ENCODE measurements around the gene ATG2B.

Gene ATG2B

DNA sequence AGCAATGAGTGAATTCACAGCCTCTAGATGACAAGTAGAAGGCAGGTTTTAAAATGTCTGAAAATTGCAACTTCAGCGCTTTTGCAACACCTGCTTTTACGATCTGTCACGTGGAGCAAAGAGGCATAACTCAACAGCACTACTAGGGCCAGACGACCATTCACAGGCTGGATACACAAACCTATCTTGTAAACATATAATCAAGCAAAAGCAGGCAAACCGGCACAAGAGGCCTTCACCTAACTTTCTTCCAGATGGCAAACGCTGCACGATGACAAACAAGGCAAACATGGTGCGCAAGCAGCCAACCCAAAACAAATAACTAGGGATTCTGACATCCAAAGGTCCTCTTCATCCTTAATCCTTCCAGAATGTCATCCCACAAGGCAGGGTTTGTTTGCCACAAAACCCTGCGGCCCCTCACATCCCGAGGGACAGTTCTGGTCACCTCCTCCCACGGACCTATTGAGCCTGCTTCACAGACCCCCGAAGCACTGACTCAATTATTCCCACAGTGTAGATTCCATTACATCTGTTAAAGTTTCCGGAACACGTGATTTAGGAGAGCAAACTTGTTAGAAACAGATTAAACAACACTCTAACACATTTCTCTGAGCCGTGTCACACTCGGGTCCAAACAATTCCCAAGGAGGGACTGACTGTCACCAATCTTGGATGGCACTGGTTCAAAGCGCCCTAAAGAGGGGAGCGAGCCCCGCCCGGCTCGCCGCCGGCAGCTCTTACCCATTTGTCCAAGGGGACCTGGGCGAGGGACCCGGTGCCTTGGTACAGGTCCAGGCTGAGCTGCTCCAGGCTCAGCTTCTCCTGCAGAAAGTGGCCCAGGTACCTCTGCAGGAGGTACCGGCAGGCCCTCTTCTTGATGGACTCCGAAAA, 823 bp downstream of the ATG2B start:
- DNase-seq (ENCODE audit: low read depth), result peak; percentile 66

DNA sequence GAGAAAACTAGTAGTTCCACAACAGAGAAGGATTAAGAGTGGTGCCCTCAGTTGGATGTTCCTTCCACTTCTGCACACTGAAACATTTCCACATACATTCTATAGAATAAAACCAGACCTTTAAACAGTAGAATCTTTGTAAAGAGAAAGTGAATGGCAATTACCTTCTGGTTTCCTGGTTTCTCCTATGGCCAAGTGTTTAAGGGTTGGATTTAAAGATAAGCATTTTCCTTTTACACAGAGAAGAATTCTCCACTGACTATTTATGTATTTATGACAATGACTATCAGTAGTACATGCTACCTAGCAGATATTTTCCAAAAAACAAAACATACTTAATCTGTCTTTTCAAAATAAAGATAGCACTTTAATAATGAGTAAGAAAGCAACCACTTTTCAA, 3.2 kb downstream of the ATG2B start:
- no peak for DNase-seq (ENCODE audit: low read depth)
- H3K4me3 ChIP-seq (ENCODE audit: low read depth, low read length), result no peak overlapping the region
- TF ChIP-seq, protein P1, sequence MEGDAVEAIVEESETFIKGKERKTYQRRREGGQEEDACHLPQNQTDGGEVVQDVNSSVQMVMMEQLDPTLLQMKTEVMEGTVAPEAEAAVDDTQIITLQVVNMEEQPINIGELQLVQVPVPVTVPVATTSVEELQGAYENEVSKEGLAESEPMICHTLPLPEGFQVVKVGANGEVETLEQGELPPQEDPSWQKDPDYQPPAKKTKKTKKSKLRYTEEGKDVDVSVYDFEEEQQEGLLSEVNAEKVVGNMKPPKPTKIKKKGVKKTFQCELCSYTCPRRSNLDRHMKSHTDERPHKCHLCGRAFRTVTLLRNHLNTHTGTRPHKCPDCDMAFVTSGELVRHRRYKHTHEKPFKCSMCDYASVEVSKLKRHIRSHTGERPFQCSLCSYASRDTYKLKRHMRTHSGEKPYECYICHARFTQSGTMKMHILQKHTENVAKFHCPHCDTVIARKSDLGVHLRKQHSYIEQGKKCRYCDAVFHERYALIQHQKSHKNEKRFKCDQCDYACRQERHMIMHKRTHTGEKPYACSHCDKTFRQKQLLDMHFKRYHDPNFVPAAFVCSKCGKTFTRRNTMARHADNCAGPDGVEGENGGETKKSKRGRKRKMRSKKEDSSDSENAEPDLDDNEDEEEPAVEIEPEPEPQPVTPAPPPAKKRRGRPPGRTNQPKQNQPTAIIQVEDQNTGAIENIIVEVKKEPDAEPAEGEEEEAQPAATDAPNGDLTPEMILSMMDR (conservative IDR thresholded peaks at IDR 0.05; ENCODE audit: low read depth, low read length), result no peak

More for the DNA sequence above, 823 bp downstream of the ATG2B start:
- peak overlapping the region; percentile 89 for H3K4me3 ChIP-seq (ENCODE audit: low read depth, low read length)
- TF ChIP-seq, protein P1 (conservative IDR thresholded peaks at IDR 0.05; ENCODE audit: low read depth, low read length), result no peak

DNA sequence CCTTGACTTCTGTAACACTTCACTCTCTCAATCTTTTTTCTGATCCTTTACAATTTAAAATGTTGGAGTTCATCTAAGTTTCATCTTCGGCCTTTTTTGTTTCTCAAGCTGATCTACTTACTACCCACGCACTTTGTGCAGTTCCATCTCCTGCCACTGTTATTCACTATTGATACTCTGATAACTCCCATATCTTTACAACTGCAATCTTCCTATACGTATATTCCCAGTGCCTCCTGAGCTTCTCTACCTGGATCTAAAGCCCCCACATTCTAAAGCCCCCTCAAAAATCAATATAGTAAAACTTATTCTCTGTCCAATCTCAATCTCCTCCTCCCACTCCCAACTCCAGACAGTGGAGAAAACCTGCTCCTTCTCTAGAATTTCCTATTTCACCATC, 5.9 kb downstream of the ATG2B start:
- DNase-seq (ENCODE audit: low read depth), result no peak
- no peak overlapping the region for H3K4me3 ChIP-seq (ENCODE audit: low read depth, low read length)
- TF ChIP-seq, protein P1 (conservative IDR thresholded peaks at IDR 0.05; ENCODE audit: low read depth, low read length), result peak; percentile 7

DNA sequence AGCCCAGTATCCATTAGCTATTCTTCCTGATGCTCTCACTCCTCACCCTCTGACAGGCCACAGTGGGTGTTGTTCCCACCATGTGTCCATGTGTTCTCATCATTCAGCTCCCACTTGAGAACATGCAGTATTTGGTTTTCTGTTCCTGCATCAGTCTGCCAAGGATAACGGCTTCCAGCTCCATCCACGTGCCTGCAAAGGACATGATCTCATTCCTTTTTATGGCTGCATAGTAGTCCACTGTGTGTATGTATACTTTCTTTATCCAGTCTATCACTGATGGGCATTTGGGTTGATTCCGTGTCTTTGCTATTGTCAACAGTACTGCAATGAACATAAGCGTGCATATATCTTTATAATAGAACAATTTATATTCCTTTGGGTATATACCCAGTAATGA, 8.9 kb downstream of the ATG2B start:
- no peak for DNase-seq (ENCODE audit: low read depth)
- TF ChIP-seq, protein P1 (conservative IDR thresholded peaks at IDR 0.05; ENCODE audit: low read depth, low read length), result no peak
- no peak overlapping the region for H3K4me3 ChIP-seq (ENCODE audit: low read depth, low read length)

DNA sequence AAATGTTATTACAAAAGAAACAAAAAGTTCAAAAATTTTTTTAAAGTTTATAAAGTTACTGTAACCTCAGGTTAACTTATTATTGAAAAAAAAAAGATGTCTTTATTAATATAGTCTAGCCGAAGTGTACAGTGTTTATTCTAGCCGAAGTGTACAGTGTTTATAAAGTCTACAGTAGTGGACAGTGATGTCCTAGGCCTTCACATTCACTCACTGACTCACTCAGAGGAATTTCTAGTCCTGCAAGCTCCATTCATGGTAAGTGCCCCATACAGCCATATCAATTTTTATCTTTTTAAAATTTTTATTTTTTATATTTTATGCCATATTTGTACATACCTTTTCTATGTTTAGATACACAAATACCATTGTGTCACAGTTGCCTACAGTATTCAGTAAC, 10.4 kb downstream of the ATG2B start:
- TF ChIP-seq, protein P1 (conservative IDR thresholded peaks at IDR 0.05; ENCODE audit: low read depth, low read length), result no peak
- no peak overlapping the region for H3K4me3 ChIP-seq (ENCODE audit: low read depth, low read length)
- DNase-seq (ENCODE audit: low read depth), result peak; percentile 41

DNA sequence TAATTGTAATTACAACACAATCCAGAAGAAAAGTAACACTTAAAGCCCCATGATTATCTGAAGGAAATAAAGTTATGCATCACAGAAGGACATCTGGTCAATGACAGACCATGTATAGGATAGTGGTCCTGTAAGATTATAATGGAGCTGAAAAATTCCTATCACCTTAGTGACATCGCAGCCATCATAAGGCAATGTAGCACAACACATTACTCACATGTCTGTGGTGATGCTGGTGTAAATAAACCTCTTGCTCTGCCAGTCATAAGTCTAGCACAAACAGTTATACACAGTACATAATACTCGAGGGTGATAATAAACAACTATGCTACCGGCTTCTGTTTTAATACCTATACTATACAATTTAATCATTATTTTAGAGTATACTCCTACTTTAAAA, 11.2 kb downstream of the ATG2B start:
- TF ChIP-seq, protein P1 (conservative IDR thresholded peaks at IDR 0.05; ENCODE audit: low read depth, low read length), result no peak
- no peak overlapping the region for H3K4me3 ChIP-seq (ENCODE audit: low read depth, low read length)
- peak; percentile 27 for DNase-seq (ENCODE audit: low read depth)
